Measurements from ENCODE around the gene HARBI1.

DNA sequence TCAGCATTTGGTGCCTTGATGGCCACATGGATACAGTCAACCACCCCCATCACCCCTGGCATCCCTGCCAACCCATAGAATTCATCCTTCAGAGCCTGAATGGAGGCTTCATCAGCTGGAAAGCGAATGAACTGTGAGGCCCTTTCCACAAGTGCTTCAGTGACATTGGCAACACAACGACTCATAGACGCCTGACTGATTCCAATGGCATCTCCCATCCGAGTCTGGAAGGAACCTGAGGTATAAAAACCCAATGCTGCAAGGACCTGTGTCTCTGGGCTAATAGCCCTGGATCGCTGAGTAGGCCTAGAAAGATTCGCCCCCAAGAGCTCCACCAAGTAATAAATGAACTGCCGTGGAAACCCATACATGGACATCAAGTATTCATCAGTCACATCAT, 1.3 kb downstream of the HARBI1 start:
- no peak for TF ChIP-seq ZC3H10 (CRISPR knock-in tag; IDR thresholded peaks at IDR 0.05)
- TF ChIP-seq, protein P1, sequence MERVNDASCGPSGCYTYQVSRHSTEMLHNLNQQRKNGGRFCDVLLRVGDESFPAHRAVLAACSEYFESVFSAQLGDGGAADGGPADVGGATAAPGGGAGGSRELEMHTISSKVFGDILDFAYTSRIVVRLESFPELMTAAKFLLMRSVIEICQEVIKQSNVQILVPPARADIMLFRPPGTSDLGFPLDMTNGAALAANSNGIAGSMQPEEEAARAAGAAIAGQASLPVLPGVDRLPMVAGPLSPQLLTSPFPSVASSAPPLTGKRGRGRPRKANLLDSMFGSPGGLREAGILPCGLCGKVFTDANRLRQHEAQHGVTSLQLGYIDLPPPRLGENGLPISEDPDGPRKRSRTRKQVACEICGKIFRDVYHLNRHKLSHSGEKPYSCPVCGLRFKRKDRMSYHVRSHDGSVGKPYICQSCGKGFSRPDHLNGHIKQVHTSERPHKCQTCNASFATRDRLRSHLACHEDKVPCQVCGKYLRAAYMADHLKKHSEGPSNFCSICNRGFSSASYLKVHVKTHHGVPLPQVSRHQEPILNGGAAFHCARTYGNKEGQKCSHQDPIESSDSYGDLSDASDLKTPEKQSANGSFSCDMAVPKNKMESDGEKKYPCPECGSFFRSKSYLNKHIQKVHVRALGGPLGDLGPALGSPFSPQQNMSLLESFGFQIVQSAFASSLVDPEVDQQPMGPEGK (CRISPR knock-in tag; IDR thresholded peaks at IDR 0.05; ENCODE audit: borderline replicate concordance), result no peak
- no peak for TF ChIP-seq BACH2 (CRISPR knock-in tag; IDR thresholded peaks at IDR 0.05; ENCODE audit: borderline replicate concordance)
- no peak for TF ChIP-seq ZNF70 (CRISPR knock-in tag; IDR thresholded peaks at IDR 0.05)
- TF ChIP-seq GLIS3 (CRISPR knock-in tag; IDR thresholded peaks at IDR 0.05), result no peak
- no peak for TF ChIP-seq PPARA (CRISPR knock-in tag; IDR thresholded peaks at IDR 0.05; ENCODE audit: borderline replicate concordance)
- TF ChIP-seq TOX (CRISPR knock-in tag; IDR thresholded peaks at IDR 0.05; ENCODE audit: borderline replicate concordance), result no peak
- TF ChIP-seq SNAI2 (CRISPR knock-in tag; IDR thresholded peaks at IDR 0.05), result no peak
- no peak for TF ChIP-seq RARB (CRISPR knock-in tag; IDR thresholded peaks at IDR 0.05)

All from SK-N-SH treated with all-trans-retinoic acid at 6 μM for 48 hours (cell line).